MV-4-11 (cell line): ENCODE measurements around the gene ACSL5.

Experiments used
- DNase-seq: peaks from one replicate; lab custom pipeline; 2025; lab: John Stamatoyannopoulos, UW

ACSL5 gene, protein sequence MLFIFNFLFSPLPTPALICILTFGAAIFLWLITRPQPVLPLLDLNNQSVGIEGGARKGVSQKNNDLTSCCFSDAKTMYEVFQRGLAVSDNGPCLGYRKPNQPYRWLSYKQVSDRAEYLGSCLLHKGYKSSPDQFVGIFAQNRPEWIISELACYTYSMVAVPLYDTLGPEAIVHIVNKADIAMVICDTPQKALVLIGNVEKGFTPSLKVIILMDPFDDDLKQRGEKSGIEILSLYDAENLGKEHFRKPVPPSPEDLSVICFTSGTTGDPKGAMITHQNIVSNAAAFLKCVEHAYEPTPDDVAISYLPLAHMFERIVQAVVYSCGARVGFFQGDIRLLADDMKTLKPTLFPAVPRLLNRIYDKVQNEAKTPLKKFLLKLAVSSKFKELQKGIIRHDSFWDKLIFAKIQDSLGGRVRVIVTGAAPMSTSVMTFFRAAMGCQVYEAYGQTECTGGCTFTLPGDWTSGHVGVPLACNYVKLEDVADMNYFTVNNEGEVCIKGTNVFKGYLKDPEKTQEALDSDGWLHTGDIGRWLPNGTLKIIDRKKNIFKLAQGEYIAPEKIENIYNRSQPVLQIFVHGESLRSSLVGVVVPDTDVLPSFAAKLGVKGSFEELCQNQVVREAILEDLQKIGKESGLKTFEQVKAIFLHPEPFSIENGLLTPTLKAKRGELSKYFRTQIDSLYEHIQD

DNA sequence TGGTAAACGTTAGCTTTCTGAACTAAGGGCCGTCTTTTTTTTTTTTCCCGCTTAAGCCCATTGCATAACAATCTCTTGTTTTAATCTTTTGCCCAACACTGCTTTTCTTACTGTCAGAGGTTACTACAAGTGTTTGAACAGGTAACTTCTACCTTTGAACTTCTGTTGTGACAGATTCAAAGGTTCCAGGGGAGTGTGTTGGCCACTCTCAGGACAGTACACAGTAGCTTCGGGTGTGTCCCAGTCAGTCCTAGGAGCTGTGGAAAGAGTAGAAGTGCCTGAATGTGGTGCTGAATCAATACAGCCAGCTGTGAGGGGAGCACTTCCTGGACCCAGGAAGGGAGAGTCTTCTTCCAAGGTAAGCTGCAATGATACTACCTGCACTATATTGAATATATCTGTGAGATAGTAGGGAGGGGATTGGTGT is at the start of gene ACSL5:
Gene ACSL5 (plus strand): TSS at position 205 of the 427 bp plus-strand sequence. CDS start 20,831 bp downstream, outside the sequence.
- no peak for DNase-seq

DNA sequence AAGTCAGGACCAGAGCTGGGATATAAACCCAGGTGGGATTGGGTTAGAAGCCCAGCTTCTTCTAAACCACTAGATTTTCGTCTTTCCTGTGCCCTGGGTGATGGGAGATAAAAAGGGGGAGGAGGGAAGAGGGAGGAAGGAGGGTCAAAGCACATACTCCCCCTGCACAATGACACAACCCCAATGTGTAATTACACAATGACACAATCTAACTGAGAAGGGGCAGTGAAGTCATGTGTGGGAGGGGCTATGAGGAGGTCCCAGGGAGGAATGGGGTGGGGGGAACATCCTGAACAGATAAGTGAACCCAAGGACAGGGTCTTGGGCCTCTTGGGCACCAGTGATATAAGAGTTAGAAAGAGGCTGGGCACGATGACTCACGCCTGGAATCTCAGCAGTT is 46.2 kb upstream of the ACSL5 start:
- no peak for DNase-seq

DNA sequence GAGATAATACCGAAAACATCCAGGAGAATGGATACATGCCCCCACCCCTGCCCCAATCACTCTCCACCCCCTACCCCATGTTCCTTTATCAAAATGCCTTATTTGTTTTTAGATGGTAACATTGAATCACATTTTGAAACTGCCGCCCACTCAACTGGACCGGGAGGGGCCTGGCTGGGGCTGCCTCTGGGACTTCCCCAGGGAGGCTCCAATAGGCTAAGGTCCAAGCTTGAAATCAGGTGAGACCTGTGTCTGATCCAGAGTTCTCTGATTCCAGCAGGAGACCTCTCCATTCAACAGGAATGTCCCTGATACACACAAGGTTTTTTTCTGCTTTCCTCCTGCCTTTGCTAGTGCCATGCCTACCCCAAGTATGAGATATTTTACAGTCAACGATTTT is 43.8 kb upstream of the ACSL5 start:
- DNase-seq: no peak

DNA sequence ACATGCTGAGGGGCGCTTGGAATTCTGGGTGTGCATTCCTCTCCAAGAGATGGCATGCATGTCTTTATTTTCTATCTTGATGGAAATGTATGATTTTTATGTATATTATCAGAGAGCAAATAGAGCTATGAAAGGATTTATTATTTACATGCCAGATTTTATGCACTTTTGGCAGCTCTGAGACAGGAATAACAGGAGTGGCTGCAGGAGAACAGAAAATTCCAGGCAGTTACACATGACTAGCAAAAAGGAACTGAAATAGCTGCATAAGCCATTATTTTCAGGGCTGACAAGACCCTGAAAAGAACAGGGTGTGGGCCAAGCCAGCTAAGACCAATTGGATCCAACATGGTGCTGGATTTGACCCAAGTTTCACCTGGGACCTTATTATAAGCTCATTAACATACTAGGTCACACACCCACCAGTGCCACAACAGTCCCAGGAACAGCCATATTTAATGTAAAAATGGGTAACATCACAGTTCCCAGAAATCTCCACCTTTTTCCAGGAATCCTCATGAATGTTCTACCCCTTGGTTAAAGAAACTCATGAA is 43.2 kb upstream of the ACSL5 start:
- DNase-seq: no peak

DNA sequence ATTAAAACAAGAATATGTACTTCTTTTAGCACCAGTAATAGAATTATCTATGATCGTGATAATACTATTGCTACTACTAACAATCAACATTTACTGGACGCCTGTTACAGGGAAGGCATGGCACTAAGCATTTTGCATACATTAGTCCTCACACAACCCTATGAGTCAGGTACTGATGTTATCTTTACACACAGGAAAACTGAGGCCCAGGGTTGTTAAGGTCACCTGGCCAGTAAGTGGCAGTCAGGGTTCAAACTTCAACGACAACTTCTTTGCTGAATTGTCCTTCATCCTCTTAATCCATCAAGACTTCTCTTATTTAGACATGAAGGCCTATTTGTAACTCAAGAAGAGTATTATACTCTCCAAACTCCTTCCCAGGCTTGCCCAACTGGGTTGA is 41.9 kb upstream of the ACSL5 start:
- no peak for DNase-seq

DNA sequence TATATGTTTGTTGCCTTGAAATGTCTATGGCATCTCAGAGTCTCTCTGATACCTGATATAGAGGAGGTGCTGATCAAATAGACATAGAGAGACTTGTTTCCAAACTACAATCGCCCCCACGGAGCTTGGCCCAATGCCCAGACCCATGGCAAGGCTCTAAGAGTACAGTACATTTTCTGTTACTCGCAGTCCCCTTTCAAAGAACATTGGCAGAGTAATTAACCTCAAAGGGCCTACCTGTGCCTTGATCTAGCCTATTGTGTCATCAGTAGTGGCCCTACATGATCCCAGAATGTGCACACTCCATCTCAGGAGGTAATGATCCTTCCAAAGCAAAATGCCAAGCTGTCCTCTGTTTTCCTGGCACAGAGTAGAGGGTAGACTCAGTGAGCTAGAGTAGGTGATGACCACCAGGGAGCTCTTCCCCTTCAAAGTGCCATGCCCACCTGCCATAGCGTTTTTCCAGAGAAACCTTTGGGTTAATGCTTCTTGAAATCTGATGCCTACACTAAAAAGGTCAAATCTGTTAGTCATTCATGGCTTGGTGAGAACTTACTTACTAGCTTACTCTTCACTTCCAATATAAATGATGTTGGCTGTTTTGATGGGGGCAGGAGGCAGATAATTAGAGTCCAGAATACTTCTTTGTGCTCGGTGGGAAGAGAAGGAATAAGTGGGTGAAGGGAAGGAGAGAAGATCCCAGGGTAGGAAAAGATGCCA is 41.2 kb upstream of the ACSL5 start:
- no peak for DNase-seq

DNA sequence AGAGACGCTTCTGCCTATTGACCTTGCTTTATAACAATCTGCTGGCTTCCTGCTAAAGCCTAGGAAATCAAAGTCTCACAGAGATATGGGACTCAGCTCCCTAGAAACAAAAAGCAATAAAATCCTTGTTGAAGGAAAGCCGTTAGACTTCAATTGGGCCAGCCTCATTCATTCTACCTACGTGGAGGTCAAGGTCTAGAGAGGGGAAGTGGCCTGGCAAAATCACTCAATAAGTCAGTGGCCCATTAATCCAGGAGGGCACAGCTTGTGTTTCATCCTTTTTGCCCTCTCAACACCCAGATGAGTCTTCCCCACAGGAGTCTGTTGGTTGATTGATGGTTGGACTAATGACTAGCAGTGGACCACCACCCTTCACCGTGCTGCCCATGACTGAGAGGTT is 40.5 kb upstream of the ACSL5 start:
- no peak for DNase-seq

DNA sequence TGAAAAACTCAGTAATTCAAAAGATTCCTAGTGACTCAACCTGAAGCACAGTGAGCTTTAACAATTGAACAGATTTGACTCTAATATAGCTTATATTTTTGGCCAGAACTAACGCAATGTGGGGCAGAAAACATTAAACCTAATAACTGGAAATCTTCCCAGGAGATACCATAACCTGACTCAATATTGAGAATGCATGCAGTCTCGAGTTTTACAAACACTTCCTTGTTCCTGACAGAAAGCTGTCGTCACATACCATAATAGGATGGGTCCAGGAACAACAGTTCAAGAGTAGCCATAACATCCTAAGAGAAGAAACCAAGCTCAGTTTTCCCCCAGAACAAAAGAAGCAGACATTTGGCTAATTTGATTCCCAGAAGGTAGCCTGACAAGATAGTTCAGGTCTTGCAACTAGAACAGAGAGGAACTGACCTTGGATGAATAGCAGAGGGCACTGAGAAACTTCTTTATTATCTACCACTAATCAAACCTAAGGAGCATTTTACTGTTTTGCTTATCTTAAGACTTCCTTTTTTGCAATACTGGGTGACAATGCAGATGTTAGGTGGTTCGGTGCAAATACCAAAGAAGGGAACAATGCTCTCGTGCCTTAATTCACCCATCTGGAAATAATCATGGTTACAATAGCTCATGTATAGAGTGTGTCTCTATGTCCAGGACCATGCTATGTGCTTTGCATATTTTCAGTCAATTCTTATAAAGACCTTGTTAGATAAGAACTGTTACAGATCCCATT is 38.6 kb upstream of the ACSL5 start:
- no peak for DNase-seq

DNA sequence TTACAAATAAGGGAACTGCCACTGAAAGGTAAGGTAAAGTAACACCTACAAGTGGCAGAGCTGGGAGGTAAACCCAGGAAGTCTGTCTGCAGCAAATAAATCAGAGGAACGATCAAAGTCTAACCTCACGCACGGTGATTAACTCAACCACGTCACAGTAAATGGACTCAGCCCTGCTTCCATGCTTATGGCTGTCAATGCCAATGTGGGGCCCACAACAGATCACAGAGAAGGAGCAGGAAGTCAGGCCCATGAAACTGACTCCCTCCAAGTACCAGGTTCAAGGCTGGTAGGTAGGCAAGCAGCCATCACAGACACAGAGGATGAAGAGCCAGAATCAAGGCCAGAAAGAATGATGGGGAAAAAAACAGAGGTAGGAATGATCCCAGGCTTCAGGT is 38.0 kb upstream of the ACSL5 start:
- DNase-seq: no peak

DNA sequence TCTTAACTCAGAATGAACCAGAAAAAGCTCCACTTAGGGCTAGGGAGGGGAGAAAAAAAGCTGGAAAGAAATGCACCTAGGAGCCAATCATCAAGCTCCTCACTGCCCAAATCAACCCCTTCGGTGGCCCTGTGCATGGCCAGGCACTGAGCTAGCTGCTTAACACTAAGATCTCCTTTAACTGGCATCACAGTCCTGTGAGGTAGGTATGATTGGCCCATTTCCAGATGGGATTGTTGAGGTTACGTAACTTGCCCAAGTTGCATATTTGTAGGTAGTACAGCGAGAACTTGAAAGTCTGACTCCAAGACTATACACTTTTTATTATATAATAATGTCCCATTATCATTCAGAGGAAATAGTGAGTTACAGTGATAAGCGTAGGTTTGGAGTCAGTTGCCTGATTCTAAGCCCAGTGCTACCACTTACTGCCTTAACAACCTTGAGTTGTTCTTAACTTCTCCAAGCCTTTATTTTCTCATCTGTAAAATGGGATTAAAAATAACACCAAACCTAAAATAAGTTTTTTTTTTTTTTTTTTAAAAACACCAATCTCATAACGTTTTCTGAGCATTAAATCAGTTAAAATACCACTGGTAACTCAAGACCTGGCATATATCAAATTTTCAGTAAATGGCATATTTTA is 37.2 kb upstream of the ACSL5 start:
- DNase-seq: no peak

DNA sequence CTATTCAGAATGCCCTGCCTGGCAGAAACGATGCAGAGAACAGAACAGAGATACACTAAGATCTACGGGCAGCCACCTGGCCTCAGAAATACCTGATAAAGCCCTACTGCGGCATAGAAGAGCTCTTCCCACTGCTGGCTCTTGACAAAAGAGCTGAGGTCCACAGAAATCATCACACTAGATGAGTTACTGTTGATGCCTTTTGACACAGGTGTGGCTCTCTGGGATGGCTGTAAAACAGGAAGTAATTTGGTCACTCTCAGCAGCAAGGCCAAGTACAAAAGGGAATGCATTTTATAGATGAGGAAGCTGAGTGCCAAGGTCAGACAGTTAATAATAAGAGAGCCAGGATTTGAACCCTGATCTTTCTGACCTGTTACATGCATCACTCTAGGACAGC is 35.0 kb upstream of the ACSL5 start:
- no peak for DNase-seq

DNA sequence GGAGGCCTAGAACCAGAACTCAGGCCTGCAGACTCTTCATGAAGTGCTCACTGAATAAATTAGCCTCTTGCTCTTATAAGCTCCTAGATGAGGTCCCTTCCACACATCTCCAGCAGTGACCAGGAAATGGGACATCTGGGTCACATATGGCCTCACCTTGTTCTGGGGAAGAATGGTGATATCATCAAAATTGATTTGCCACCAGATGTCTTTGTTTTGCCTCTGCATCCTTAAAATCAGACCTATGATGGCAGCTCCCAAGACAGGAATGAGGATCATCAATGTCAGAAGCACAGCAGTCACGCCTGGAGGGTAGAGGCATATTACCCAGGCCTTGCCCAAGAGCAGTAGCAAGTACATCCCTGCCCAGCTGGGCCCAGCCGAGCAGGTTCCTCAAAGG is 33.3 kb upstream of the ACSL5 start:
- no peak for DNase-seq

DNA sequence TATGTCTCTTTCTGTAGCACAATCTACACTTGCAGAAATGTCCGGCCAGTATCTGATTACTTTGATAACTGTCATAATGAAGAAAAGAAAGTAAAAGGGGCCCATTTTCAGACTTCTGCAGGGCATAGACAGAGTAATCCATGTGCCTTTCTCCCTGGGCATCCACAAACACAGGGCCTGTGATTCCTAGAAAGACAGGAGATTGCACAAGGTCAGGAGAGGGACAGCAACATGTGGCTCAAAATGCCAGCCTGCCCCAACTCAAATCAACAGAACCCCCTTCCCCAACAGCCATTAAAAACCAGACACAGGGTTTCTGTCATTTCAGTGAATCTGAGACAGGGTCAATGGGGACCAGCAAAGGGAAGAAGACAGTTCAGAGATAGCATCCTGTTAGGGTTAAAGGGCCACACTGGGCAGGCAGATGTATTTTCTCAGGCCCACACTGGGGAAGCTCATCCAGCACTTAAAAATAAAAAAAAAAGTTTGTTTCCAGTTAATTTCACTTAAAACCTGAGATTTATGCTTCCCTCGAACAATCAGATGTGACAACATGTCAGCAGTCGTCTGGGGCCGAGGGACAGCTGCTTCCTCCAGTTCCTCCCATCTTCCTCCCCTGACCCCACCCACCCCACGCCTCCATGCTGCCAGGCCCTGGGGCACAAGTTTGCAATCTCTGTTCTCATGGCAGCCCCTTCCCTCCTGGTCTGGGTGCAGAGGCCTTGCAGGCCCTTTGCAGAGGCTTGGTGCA is 30.7 kb upstream of the ACSL5 start:
- DNase-seq: no peak

DNA sequence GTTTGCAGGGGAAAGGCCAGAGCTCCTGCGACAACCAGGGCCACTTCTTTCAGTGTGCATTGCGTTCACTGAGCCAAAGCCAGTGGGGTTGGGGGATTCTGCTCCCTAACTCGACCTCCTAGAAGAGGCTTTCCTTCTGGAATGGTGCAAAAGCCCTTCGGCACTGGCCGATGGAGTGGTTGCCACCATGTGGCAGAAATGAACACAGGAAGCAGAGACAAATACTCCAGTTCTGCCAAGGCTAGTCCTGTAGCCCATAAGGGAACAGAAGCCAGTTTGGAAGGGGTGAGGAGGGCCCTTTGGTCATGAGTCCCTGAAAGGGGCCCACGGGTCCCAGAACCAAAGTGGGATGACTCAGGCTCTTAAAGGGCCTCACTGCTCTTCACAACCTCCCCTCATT is 29.7 kb upstream of the ACSL5 start:
- no peak for DNase-seq

DNA sequence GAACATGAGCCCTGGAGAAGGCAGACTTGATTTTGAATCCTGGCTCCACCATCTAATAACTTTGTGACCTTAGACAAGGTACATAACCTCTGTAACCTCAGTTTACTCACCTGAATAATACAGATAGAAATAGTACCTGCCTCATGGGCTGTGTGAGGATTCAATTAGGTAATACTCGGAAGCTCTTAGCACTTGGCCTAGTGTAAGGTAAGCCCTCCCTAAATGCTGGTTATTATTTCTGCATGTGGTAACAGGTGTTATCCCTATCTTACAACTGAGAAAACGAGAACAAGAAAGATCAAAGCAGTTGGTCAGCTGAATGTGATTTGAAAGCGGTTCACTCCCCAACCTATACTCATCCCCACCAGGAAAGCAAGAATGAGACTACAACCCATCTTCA is 28.7 kb upstream of the ACSL5 start:
- no peak for DNase-seq

DNA sequence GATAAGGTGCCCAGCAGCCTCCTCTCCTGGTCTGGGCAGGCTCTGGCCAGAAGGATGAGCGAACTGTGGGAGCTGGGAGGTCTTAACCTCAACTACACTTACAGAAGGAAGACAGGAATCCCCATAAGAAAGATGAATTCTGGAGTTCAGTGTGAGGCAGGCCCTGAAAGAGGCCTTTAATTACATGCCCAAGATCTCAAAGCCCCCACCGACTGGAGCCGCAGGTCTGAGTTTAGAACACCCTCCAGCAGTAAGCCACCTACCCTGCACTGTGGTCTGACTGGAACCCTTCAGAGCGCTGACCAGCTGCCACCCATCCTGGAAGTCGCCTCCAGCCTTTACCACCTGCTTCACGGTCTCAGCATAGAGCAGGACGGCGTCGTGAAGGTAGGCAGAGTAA is 28.2 kb upstream of the ACSL5 start:
- no peak for DNase-seq

DNA sequence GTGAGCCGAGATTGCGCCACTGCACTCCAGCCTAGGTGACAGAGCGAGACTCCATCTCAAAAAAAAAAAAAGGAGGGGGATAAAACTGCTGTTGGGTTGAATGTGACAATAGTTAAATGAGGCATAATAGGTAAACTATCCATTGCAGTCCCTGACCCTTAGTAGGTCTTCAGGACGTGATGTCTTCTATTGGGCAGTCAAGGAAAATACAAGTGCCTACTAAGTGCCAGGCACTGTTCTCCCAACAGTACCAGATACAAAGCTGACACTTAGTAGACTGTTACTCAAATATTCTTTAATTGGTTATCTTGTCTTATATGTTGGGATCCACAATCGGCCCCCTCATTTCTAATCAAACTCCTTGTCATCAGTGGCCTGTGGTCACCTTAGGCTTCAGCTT is 27.1 kb upstream of the ACSL5 start:
- DNase-seq: no peak

DNA sequence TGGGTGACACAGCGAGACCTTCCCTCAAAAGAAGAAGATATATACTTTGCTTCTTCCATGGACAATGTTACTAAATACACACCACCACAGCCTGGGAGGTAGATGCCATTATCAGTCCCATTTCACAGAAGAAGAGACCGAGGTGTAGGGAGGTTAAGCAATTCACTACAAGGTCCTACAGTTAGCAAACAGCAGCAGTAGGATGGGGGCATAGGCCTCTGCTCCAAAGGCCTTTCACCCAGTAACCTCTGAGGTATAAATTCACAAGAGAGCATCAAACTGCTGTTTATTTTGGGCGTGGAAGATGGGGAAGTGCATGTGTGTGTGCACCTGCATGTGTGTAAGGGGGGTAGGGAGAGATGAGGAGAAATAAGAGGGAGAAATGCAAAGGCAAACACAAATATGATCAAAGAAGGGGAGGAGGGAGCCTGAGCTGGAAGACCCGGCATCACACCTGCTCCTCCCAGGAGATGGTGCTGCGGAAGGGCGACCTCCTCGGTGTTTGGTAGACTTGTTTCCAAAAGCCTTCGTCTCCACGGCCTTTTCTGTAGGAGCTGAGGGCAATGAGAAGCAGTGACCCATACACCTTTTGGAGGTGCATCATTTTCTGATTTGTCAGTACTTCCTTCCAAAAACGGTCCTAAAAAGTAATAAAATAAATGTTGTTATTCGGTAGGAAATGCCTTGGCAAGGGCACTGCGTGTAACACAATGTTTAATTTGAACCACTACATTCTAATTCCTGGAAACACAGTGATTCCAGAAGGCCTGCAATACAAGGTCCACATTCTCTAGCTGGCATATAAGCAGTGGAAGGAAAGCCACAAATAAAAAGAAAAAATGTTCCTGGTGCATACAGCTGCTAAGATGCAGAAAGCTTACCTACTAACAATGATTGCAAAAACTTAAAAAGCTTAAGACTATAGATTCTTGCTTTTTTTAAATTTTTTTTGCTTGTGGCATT is 25.9 kb upstream of the ACSL5 start:
- DNase-seq: no peak

DNA sequence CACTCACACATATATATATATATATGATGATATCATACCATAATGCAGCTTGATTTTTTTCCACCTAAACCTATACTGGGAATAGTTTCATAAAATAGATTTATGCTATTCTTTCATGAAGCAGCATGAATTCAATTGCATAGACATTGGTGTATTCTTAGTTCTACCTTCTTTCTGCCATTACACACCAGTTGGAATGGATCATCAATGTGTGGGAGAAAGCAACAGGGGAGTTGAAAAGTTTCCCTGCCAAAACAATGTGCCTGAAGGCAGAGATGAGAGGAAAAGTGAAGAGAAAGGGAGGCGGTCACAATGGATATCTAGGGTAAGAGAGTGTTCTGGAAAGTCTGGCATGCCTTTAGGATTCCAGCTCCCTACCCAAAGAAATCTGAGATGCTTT is 25.2 kb upstream of the ACSL5 start:
- no peak for DNase-seq
